ENCODE measurements around the gene TIMM50.
"Not testable (repeated sequence)": the region's sequence is repeated elsewhere in the genome, so short reads cannot be mapped to it uniquely, and the experiment has no call there.

TIMM50 gene

DNA sequence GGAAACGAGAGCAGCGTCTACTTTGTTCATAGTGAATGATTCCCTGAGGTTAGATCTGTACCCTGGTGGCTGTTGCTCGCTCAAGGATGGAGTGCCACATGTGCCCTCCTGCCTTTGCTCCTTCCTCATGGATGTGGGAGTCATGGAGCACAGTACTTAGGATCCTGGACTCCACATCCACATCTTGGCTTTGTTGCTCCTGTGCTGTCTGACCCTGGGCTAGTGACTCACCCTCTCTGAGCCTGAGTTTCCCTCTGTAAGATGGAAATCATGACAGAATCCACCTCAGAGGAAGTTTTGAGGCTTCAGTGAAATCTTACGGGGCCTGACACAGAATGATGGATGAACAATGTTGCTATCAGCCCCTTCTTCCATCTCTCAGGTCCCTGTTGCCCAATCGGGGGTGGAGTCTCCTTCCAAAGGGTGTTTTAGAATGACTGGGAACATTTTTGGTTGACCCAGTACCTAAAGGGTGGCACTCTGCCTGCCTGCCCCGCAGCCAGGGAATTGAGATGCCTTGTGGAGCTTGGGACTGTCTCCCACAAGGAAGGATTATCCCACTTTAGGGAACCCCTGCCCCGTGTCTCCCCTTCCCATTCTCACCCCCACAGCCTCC, 9.8 kb upstream of the TIMM50 start:
- no peak for DNase-seq

DNA sequence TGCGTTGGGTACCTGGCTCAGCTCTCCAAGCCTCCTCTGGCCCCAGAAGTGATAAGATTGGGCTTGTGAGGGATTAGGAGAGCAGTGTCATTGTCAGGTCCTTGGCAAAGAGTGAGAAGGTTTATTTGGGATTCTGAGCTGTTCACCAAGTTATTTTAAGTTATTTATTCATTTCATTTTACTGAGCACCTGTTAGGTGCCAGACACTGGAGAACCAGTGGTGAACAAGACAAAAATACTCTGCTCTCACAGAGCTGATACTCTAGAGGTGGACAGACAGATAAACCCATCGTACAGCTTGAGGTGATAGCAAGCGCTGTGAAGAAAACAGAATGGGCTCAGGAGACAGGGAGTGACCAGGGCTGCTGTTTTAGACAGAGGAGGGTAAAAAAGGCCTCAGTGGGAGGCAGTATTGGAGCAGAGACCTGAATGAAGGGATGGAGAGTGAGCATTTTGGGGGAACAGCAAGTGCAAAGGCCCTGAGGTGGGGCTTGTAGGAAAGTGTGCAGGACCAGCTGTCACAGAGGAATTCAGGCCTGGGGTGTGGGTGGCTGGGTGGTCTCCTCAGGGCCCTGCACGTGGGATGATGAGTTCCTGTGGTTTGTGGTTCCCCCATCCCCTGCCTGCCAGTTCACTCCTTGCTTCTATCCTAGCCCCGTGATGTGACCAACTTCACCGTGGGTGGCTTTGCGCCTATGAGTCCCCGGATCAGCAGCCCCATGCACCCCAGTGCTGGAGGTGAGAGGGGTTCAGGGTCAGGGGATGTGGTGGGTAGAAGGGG, 8.7 kb upstream of the TIMM50 start:
- DNase-seq: no peak

DNA sequence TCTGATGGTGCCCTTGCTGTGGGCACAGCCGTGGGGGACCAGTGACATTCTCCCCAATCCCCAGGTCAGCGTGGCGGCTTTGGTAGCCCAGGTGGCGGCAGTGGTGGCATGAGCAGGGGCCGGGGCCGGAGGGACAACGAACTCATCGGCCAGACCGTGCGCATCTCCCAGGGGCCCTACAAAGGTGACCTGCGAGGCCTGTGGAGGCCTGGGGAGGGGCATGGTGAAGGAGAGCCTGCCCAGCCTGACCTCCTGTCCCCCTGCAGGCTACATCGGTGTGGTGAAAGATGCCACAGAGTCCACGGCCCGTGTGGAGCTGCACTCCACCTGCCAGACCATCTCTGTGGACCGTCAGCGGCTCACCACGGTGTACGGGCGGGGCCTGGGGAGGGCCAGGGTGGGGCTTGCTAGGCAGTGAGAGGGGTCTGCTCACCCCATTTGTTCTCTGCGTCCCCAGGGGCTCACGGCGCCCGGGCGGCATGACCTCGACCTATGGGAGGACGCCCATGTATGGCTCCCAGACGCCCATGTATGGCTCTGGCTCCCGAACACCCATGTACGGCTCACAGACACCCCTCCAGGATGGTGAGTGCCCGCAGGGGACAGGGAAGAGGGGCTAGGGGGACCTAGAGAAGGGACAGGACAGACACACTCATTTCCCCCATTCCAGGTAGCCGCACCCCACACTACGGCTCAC, 7.7 kb upstream of the TIMM50 start:
- no peak for DNase-seq

DNA sequence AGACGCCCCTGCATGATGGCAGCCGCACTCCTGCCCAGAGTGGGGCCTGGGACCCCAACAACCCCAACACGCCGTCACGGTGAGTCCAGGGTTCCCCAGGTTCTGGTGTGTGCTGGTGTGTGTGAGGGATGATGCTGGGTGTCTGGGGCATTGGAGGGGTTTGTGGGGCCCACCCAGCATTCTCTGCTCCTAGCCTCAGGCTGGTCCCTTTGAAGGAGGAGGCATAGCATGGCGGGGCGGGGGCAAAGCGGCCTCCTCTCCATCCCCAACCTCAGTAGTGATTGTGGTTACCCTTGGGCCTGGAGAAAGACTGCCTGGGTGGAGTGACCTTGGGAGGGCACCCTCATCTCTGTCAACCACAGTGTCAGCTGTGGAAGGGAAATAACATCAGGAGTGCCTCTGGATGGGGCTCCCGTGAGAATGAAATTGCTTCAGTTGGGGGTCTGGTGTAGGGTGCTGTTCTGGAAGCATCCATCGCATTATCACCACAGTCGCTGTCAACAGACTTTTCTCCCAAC, 7.1 kb upstream of the TIMM50 start:
- no peak for DNase-seq

DNA sequence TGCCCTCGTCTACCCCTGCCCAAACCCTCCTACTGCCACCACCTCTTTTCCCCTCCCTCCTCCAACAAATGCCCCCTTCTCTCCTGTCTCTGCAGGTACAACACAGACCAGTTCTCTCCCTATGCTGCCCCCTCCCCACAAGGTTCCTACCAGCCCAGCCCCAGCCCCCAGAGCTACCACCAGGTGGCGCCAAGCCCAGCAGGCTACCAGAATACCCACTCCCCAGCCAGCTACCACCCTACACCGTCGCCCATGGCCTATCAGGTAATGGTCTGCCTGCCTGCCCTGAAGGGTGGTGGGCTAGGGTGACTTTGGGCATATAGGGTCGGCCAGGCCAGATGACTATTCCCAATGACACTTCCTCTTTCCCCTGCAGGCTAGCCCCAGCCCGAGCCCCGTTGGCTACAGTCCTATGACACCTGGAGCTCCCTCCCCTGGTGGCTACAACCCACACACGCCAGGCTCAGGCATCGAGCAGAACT, 6.5 kb upstream of the TIMM50 start:
- peak; percentile 64 for DNase-seq

DNA sequence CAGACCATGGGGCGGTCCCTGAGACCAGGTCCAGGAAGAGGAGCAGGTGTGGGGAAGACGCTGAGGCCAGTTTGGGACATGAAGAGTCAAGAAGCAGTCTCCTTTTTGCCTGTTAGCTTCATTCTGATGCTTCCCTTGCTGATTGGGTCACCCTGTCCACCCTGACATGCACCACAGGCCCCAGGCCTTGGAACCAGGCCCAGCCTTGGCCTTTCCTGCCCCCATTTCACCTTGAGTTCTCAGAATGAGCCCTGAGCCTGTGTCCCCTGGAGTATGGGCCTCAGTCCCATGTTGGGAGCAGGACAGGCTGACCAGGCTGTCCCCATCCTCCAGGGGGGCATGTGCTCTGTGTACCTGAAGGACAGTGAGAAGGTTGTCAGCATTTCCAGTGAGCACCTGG, 4.9 kb upstream of the TIMM50 start:
- DNase-seq: no peak

DNA sequence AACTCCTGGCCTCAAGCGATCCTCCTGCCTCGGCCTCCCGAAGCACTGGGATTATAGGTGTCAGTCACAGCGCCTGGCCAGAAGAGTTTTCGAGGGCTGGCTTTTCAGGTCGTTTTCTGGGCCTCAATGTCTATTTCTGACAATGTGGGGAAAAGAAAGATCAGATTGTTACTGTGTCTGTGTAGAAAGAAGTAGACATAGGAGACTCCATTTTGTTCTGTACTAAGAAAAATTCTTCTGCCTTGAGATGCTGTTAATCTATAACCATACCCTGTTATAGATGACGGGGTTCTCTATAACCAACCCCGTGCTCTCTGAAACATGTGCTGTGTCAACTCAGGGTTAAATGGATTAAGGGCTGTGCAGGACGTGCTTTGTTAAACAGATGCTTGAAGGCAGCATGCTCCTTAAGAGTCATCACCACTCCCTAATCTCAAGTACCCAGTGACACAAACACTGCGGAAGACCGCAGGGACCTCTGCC, 1.3 kb upstream of the TIMM50 start:
- DNase-seq: not testable (repeated sequence)

DNA sequence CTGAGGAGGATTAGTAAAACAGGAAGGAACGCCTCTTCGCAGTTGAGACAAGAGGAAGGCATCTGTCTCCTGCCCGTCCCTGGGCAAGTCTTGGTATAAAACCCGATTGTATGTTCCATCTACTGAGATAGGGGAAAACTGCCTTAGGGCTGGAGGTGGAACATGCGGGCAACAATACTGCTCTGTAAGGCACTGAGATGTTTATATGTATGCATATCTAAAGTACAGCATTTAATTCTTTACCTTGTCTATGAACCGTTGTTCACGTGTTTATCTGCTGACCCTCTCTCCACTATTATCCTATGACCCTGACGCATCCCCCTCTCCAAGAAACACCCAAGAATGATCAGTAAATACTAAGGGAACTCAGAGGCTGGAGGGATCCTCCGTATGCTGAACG, 722 bp upstream of the TIMM50 start:
- no peak for DNase-seq

DNA sequence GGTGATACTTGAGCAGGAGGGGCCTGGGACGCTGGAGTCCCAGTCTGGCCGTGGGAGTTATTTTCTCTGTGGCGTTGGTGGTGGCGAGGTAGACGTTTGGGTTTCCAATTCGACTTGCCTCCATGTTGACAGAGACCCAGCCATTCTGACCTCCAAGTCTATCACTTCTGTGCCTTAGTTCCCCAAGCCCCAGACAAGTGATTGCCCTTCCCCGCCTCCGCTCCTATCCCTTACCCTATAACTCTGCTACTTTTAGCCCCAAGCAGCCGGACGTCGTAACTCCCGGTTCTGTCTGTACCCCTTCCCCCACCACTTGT, 549 bp downstream of the TIMM50 start:
- no peak for DNase-seq

DNA sequence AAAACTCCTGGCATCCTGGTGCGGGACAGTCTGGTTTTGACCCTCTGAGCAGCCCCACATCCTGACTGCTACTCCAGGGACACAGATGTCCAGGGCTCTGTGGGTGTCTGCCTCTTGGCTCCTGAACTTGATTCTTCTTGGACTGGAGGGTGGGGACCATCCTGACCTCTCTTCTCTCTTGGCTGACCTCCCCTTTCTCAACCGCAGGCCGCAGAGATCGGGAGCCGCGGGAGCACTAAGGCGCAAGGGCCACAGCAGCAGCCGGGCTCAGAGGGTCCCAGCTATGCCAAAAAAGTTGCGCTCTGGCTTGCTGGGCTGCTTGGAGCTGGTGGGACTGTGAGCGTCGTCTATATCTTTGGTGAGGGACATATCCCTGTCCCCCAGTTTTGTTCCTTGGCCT, 1.0 kb downstream of the TIMM50 start:
- DNase-seq: no peak

DNA sequence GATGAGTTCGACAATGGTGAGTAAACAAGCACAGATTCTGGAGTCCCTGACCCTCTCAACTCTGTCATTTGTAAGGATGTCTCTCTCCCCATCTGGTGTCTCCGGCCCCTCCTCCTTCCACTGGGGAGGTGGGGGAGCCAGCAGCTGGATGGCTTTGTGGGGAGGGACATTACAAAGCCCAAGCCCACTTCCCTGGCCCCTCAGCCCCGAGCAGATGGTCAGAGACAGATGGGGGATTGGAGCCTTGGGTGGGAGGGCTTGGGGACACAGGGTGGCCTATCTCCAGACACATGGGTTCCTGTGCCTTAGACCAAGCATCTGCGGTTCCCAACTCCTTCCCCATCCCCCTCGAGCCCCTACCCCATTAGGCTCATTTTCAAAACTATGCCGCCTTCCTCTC, 2.5 kb downstream of the TIMM50 start:
- peak; percentile 80 for DNase-seq

DNA sequence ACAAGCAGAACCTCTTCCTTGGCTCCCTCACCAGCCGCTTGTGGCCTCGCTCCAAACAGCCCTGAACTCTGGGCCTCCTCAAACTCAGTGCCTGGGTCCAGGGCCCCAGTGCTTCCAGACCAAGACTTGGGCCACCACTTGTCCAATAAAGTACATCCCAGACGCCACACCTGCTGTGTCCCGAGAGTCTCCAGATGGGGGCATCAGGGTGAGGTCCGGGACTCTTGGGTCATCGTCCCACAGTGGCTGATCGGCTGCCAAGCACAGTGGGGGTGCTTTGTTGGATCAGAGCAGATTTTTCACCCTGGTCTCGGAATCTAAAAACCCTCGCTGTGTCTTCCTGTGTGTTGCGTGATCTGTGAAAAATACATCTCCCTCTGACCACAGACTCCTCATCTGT, 9.1 kb downstream of the TIMM50 start:
- DNase-seq: no peak

DNA sequence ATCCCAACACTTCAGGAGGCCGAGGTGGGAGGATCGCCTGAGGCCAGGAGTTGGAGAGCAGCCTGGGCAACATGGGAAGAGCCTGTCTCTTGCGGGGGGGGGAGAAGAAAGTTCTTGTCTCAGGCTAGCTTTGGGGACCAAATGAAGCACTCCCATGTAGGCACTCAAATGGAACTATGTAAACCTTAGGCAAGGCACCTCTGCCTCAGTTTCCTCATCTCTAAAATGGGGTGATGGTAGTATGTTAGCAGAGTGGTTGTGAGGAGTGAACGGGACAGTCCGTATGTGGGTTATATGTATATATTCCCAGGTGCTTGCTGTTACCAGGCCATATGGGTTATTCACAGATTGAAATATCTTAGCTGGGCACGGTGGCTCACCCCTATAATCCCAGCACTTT, 11.6 kb downstream of the TIMM50 start:
- no peak for DNase-seq

DNA sequence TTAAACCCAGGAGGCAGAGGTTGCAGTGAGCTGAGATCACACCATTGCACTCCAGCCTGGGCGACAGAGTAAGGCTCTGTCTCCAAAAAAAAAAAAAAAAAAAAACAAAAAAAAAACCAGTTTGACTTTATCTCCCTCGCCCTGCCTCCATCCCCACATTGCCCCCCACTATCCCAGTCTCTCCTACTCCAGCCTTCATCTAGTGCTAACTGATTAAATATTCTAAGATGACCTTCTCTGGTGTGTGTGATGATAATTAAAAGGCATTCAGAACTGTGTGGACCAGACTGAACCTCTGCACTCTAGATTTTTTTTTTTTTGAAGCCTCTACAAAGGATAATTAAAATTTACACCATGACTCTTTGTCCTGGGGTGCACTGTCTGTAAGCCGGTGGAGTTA, 12.2 kb downstream of the TIMM50 start:
- no peak for DNase-seq

DNA sequence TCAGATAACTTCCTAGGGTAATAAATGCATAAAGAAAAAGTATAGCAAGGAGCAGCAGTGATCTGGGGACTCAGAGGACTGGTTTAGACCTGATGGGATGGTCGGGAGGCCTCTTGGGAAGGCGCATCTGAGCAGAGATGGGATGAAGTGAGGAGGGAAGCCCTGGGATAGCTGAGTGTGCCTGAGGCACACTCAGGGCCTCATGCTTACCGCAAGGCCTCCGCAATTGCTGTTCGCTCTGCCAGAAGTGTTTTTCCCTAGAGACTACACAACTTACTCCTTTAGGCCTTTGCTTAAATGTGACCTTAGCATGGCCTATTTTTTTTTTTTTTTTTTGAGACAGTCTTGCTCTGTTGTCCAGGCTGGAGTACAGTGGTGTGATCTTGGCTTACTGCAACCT, 14.0 kb downstream of the TIMM50 start:
- DNase-seq: no peak

DNA sequence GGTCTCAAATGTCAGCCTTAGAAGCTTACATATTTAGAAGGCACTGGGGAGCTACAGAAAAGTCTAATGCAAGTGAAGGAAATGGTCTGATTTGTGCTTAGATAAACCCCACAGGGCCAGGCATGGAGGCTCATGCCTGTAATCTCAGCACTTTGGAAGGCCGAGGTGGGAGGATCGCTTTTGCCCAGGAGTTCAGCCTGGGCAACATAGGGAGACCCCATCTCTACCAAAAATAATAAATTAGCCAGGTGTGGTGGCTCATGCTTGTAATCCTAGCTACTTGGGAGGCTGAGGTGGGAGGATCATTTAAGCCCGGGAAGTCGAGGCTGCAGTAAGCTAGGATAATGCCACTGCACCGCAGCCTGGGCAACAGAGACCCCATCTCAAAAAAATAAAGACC, 15.4 kb downstream of the TIMM50 start:
- DNase-seq: no peak

DNA sequence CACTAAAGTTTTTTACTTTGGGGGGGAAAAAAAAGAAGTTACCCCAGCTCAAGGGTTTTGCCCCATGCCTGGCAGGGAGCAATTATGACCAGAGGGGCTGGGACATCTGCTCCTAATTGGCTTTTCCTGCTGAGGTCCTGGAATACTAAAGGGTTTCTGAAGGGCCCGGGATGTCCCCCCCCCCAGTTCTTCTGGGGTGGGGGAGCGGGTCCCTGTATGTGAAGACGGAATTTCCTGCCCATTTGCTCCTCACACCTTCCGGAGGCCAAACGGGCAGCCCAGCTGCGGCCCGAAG, 17.0 kb downstream of the TIMM50 start:
- no peak for DNase-seq

DNA sequence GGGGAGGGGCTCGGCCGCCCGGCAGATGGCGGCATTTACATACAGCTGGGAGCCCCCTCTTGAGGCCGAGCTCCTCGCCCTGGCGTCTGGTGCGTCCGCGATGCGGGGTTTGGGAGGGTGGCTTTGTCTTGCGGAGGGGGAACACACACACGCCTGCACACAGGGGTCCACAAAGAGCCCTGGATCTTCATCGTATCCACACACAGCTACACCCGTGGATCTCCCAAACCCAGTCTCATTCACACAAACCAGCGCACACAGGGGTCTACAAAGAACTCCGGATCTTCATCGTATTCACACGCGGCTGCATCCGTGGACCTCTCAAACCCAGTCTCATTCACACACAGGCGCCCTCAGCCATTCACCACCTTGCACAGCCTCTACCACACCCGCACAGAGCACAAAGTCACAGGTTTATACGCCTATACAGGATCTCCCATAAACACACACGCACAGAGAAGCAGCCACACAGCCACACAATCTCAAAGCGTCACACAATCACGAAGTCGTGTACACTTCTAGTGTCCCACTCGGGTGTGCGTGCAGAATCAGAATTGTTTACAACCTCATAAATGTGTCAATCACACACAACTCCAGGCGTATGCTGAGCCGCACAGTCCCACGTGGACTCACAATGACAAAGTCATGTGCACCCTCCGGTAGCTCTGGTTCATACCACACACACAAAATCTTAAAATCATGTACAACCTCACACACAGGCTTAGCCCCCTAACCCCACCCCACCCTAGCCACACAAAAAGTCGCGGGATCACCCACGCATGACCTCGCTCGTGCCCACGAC, 17.6 kb downstream of the TIMM50 start:
- DNase-seq: peak; percentile 94

DNA sequence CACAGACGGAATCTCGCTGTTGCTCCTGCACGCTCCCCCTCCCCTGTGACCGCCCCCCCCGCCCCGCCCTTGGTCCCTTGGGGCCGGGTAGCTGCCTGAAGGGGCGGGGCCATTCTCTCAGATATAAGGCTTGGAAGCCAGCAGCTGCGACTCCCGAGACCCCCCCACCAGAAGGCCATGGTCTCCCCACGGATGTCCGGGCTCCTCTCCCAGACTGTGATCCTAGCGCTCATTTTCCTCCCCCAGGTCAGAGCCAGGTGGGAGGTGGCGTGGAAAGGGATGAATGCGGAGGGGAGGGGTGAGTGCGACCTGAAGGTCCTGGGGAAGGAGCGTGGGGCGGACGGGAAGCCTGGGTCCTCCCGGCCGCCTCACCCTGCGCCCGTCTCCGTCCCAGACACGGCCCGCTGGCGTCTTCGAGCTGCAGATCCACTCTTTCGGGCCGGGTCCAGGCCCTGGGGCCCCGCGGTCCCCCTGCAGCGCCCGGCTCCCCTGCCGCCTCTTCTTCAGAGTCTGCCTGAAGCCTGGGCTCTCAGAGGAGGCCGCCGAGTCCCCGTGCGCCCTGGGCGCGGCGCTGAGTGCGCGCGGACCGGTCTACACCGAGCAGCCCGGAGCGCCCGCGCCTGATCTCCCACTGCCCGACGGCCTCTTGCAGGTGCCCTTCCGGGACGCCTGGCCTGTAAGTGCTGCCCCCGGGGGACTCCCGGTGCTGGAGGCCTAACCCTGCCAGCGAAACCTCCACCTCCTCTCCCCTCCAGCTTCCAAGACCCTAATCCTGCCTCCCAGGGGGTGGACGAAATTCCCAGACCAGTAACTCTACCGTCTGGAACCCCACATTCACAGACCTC, 18.4 kb downstream of the TIMM50 start, which contains the start of gene DLL3:
TSS of gene DLL3 (plus strand) at position 150 of the 845 bp plus-strand sequence. CDS start at position 178, 28 bp downstream.
- peak; percentile 83 for DNase-seq

DNA sequence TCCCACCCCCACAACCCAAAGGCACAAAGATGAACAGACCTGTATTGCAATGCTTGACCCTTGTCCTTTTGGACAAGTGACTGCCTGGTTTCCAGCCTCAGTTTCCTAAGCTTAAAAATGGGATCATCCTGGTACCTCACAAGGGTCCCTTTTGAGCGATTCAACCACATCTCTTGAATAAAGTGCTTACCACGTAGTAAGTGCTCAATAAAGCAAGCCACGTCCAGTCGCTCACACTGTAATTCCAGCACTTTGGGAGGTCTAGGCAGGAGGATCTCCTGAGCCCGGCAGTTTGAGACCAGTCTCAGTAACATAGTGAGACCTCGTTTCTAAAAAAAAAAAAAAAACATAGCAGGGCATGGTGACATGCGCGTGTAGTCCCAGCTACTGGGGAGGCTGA, 19.3 kb downstream of the TIMM50 start:
- no peak for DNase-seq

DNA sequence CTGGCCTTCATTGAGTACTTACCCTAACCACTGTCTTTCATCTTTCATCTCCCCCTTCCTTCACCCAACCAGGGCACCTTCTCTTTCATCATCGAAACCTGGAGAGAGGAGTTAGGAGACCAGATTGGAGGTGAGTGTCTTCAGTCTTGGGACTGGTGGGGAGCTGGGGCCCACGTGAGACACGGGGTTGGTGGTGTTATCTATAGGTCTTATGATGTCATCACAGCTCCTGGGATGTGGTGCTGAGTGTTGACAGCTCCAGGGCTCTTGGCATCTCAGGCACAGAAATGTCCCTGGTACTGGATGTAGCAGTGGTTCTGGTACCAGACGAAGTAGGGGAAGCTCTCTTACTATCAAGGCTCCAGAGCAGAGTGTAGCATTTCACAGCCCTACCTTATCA, 19.9 kb downstream of the TIMM50 start:
- no peak for DNase-seq

DNA sequence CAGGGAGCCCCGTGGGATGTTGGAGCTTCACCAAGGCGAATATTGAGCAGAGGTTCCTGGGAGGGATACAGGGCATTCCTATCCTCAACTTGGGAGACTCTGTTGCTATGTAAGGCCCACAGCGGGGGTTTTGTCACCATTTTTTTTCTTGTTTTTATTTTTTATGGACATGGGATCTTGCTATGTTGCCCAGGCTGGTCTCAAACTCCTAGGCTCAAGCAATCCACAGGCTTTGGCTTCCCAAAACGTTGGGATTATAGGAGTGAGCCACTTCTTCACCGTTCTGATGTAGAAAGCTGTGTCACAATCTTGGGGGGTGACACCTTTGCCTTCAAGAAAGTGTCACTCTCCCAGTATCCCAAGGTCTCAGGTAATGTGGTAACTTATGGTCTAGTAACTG, 20.7 kb downstream of the TIMM50 start:
- DNase-seq: no peak
